Pancreas (tissue), 10 donors: Measurements from ENCODE around the gene DSCAML1. TPM values are rescaled to one million over a fixed set of nuclear protein-coding genes. Genes with fewer than 3 reads are reported as not detected.

Experiments used
- ATAC-seq, 4 donors: fragments of 200-7000 bp; cut with Tn5 transposase; one replicate each; pipeline versions ENCODE4 v1.8.0 to v1.9.1; 2020; ENCODE audit warnings: mild to moderate bottlenecking in 4 of 4, moderate library complexity in 4 of 4
- DNase-seq, 6 donors: peaks; one replicate each; pipeline ENCODE4 v3.0.0-alpha.2; 2020
- FAIRE-seq: peaks from 2 replicates; lab custom pipeline; 2012; peaks lifted over from hg19 to GRCh38; lab: Jason Lieb, UNC
- H3K27ac ChIP-seq, 4 donors: fragments of 200-600 bp; sonication (generic); 1 replicate in 3 of 4; 2 replicates in 1 of 4; pipeline versions ENCODE4 v1.5.0 to v1.8.0; 2020
- H3K27me3 ChIP-seq, 4 donors: fragments of 200-600 bp; one replicate each; pipeline ENCODE4 v1.8.0; 2021
- H3K36me3 ChIP-seq, 3 donors: fragments of 200-600 bp; sonication (generic) in 1 of 3; one replicate each; pipeline versions ENCODE4 v1.5.0 to v1.8.0; 2020 to 2021
- H3K4me1 ChIP-seq, 3 donors: fragments of 200-600 bp; one replicate each; pipeline ENCODE4 v1.8.0; 2021
- H3K4me3 ChIP-seq, 4 donors: fragments of 200-600 bp; sonication (generic) in 2 of 4; one replicate each; pipeline versions ENCODE4 v1.5.0 to v1.8.0; 2020 to 2021
- H3K9me3 ChIP-seq, 4 donors: fragments of 200-600 bp; one replicate each; pipeline ENCODE4 v1.8.0; 2021
- CTCF ChIP-seq, 4 donors: fragments of 200-600 bp; sonication (generic) in 3 of 4; IDR thresholded peaks; one replicate each; pipeline versions ENCODE4 v1.5.0 to v1.8.0; 2021; ENCODE audit warnings: antibody characterized with exemption in 4 of 4
- WGBS, 2 donors: extraction: QIAGEN DNeasy Blood & Tissue Kit; methylation state at CpG; one replicate each; pipeline ENCODE4 v1.1.7; 2013; 5-methylcytosine and 5-hydroxymethylcytosine counted together
- intact Hi-C, 3 donors: fragments of 100-400 bp; cut with DNase I; formaldehyde crosslinking; loops; one replicate each; pipeline versions ENCODE4 v1.11.1 to v1.14.2; 2022
- polyA plus RNA-seq, 2 donors: library from polyadenylated mRNA; stranded (reverse); fragments of 200-250 nt; gene quantifications; one replicate each; pipeline ENCODE4 v1.2.3, GENCODE V29; 2013
- total RNA-seq, 6 donors: library from RNA; stranded (reverse); fragmentation: NEBNext Ultra II Directional in 4 of 6; extraction: Animal tissue kit (Norgen Biotek cat#: 25700) in 4 of 6; gene quantifications; one replicate each; pipeline versions ENCODE4 v1.2.1 to v1.2.4, GENCODE V29; 2021 to 2023
- donor health status: healthy with polysubstance abuse.
- donor health status: DM: no; HTN: no; CAD: no; lungs with moderate emphysema.
- donor health status: DM: no; HTN: no; CAD: no.
- donor health status: control.
- donor health status: control.
- donor health status: Bipolar disorder and iron deficiency.
- donor health status: DM: yes; HTN: yes; CAD: no.
- donor health status: DM: no; HTN: no; CAD: no.
- donor health status: DM: no; HTN: no; CAD: no.
- donor health status: DM: yes; HTN: yes; CAD: no.

DSCAML1 gene
- total and polyA plus RNA-seq, 8 donors = 0.69 to 2.7 (median 1.8) TPM

GRCh38 chr11:117632306-117632705 lies 164.7 kb downstream of the DSCAML1 start:
- FAIRE-seq = no peak
- H3K9me3 ChIP-seq = no peaks in the 10 kb centered on the region
- H3K36me3 ChIP-seq = no peaks in the 10 kb centered on the region
- intact Hi-C loops = no loop called here
- no peak for DNase-seq
- WGBS, 2 donors = 84 to 87% methylated on average over 3 of the region's 3 CpGs
- TF ChIP-seq CTCF (IDR thresholded peaks at IDR 0.05) = no peak
- H3K27me3 ChIP-seq = no peaks in the 10 kb centered on the region
- H3K27ac ChIP-seq = no peak overlapping the region
- no peak for ATAC-seq
- no peaks in the 10 kb centered on the region for H3K4me1 ChIP-seq
- no peak overlapping the region for H3K4me3 ChIP-seq

- 83 to 91% methylated on average over 11 of the region's 11 CpGs for WGBS, 2 donors
- Histone ChIP-seq H3K27me3 (no peaks in the 10 kb centered on the region), H3K4me1 (no peaks in the 10 kb centered on the region), H3K4me3 (no peak overlapping the region), H3K9me3 (no peaks in the 10 kb centered on the region), H3K36me3 (no peaks in the 10 kb centered on the region), H3K27ac (no peak overlapping the region)
- no peak for ATAC-seq
- FAIRE-seq = no peak
- no peak for TF ChIP-seq CTCF (IDR thresholded peaks at IDR 0.05)
- intact Hi-C loops = no loop called here
- DNase-seq = peak in 1 of 6 donors; percentile 34
These were observed 165.5 kb downstream of the DSCAML1 start for GRCh38 chr11:117631336-117632140.

- FAIRE-seq (no peak), ATAC-seq (no peak), DNase-seq (peak in 1 of 6 donors; percentile 6)
- Histone ChIP-seq H3K4me1 (no peaks in the 10 kb centered on the region), H3K27me3 (no peaks in the 10 kb centered on the region), H3K4me3 (no peak overlapping the region), H3K9me3 (no peaks in the 10 kb centered on the region), H3K27ac (no peak overlapping the region), H3K36me3 (no peaks in the 10 kb centered on the region)
- no peak for TF ChIP-seq CTCF (IDR thresholded peaks at IDR 0.05)
- intact Hi-C loops = no loop called here
- 89 to 90% methylated on average over 9 of the region's 9 CpGs for WGBS, 2 donors
These were observed 167.0 kb downstream of the DSCAML1 start for GRCh38 chr11:117629891-117630538.

- Histone ChIP-seq H3K36me3 (no peaks in the 10 kb centered on the region), H3K9me3 (no peaks in the 10 kb centered on the region), H3K27me3 (no peaks in the 10 kb centered on the region), H3K27ac (no peak overlapping the region), H3K4me3 (no peak overlapping the region), H3K4me1 (no peaks in the 10 kb centered on the region)
- FAIRE-seq (no peak), ATAC-seq (no peak), DNase-seq (peak in 1 of 6 donors; percentile 9)
- WGBS, 2 donors = 90 to 94% methylated on average over 6 of the region's 6 CpGs
- intact Hi-C loops = no loop called here
- no peak for TF ChIP-seq CTCF (IDR thresholded peaks at IDR 0.05)
These were observed 167.9 kb downstream of the DSCAML1 start for GRCh38 chr11:117629146-117629545.

GRCh38 chr11:117627259-117627658 lies 169.8 kb downstream of the DSCAML1 start:
- Histone ChIP-seq H3K4me1 (no peaks in the 10 kb centered on the region), H3K27me3 (no peaks in the 10 kb centered on the region), H3K36me3 (no peaks in the 10 kb centered on the region), H3K4me3 (no peak overlapping the region), H3K9me3 (no peaks in the 10 kb centered on the region), H3K27ac (no peak overlapping the region)
- DNase-seq (peak in 1 of 6 donors; percentile 41), FAIRE-seq (no peak), ATAC-seq (no peak)
- intact Hi-C loops = no loop called here
- TF ChIP-seq CTCF (IDR thresholded peaks at IDR 0.05) = no peak
- 67 to 70% methylated on average over 13 of the region's 13 CpGs for WGBS, 2 donors
